SK-N-SH treated with all-trans-retinoic acid at 6 μM for 48 hours (cell line): ENCODE results near the gene SMAD9.

Experiments used
- ARNTL ChIP-seq: fragments of 450-650 bp; formaldehyde crosslinking; IDR thresholded peaks from 2 replicates; pipeline ENCODE4 v1.5.0; 2020; ENCODE audit warnings: low read depth, mild to moderate bottlenecking, moderate library complexity, borderline replicate concordance
- BACH2 ChIP-seq: fragments of 250-450 bp; sonication (Bioruptor Pico); IDR thresholded peaks from 2 replicates; pipeline ENCODE4 v1.9.0; 2021; ENCODE audit warnings: mild to moderate bottlenecking, borderline replicate concordance
- CSRNP3 ChIP-seq: fragments of 250-450 bp; sonication (Bioruptor Pico); IDR thresholded peaks from 2 replicates; pipeline ENCODE4 v1.5.1; 2021; ENCODE audit warnings: mild to moderate bottlenecking, moderate library complexity
- ESRRG ChIP-seq: fragments of 250-450 bp; sonication (Bioruptor Pico); IDR thresholded peaks from 2 replicates; pipeline ENCODE4 v1.6.1; 2021; ENCODE audit warnings: mild to moderate bottlenecking
- ISL1 ChIP-seq: fragments of 250-450 bp; sonication (Bioruptor Pico); IDR thresholded peaks from 2 replicates; pipeline ENCODE4 v2.1.2; 2022; ENCODE audit warnings: mild to moderate bottlenecking, moderate library complexity
- PPARA ChIP-seq: fragments of 250-450 bp; sonication (Bioruptor Pico); IDR thresholded peaks from 2 replicates; pipeline ENCODE4 v1.5.0; 2020; ENCODE audit warnings: mild to moderate bottlenecking, borderline replicate concordance
- RARB ChIP-seq: fragments of 250-450 bp; sonication (Bioruptor Pico); IDR thresholded peaks from 2 replicates; pipeline ENCODE4 v1.8.0; 2021; ENCODE audit warnings: mild to moderate bottlenecking, moderate library complexity
- TCF4 ChIP-seq: fragments of 250-450 bp; sonication (Bioruptor Pico); IDR thresholded peaks from 2 replicates; pipeline ENCODE4 v1.8.0; 2021; ENCODE audit warnings: mild to moderate bottlenecking, moderate library complexity, borderline replicate concordance
- ZFP3 ChIP-seq: fragments of 250-450 bp; sonication (Bioruptor Pico); IDR thresholded peaks from 2 replicates; pipeline ENCODE4 v1.5.0; 2020; ENCODE audit warnings: mild to moderate bottlenecking, moderate library complexity
- ZNF8 ChIP-seq: fragments of 450-650 bp; formaldehyde crosslinking; IDR thresholded peaks from 2 replicates; pipeline ENCODE4 v1.5.0; 2020; ENCODE audit warnings: mild to moderate bottlenecking, moderate library complexity
- TF ChIP-seq, protein P1 (sequence below): fragments of 250-450 bp; sonication (Bioruptor Pico); IDR thresholded peaks from 2 replicates; pipeline ENCODE4 v1.8.0; 2020; ENCODE audit warnings: mild to moderate bottlenecking, moderate library complexity, borderline replicate concordance
- TF ChIP-seq, protein P2 (sequence below): fragments of 250-450 bp; sonication (Bioruptor Pico); IDR thresholded peaks from 2 replicates; pipeline ENCODE4 v1.5.1; 2020; ENCODE audit warnings: low read depth, mild to moderate bottlenecking, moderate library complexity

DNA sequence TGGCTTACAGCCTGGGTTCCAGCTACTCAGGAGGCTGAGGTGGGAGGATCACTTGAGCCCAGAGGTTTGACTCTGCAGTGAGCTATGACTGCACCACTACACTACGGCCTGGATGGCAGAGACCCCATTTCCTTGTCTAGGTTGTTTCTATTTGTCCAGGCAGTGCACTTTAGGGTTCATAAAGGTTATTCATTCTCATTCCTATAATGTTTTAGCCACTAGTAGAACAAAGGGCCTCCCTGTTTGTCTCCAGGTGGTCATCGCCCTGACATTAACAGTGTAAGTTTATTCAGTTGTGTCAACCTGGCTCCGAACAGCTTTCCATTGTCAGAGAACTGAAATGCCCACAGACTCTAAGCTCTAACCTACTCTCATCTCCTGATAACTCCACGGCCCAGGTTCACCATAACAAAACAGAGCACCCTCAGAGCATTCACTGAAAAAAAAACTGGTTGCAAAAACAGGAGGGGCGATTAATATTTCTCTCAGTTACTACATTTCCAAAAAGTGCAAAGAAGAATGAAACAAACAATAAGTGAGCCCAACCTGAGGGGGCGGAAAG is 37.1 kb downstream of the SMAD9 start:
- TF ChIP-seq PPARA (CRISPR knock-in tag) (no peak), TCF4 (CRISPR knock-in tag) (no peak), ARNTL (CRISPR knock-in tag) (no peak), RARB (CRISPR knock-in tag) (no peak), ZFP3 (CRISPR knock-in tag) (no peak), ISL1 (CRISPR knock-in tag) (no peak), ESRRG (no peak), BACH2 (CRISPR knock-in tag) (no peak), CSRNP3 (no peak), ZNF8 (no peak)
- TF ChIP-seq, protein P1, sequence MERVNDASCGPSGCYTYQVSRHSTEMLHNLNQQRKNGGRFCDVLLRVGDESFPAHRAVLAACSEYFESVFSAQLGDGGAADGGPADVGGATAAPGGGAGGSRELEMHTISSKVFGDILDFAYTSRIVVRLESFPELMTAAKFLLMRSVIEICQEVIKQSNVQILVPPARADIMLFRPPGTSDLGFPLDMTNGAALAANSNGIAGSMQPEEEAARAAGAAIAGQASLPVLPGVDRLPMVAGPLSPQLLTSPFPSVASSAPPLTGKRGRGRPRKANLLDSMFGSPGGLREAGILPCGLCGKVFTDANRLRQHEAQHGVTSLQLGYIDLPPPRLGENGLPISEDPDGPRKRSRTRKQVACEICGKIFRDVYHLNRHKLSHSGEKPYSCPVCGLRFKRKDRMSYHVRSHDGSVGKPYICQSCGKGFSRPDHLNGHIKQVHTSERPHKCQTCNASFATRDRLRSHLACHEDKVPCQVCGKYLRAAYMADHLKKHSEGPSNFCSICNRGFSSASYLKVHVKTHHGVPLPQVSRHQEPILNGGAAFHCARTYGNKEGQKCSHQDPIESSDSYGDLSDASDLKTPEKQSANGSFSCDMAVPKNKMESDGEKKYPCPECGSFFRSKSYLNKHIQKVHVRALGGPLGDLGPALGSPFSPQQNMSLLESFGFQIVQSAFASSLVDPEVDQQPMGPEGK = no peak
- TF ChIP-seq, protein P2, sequence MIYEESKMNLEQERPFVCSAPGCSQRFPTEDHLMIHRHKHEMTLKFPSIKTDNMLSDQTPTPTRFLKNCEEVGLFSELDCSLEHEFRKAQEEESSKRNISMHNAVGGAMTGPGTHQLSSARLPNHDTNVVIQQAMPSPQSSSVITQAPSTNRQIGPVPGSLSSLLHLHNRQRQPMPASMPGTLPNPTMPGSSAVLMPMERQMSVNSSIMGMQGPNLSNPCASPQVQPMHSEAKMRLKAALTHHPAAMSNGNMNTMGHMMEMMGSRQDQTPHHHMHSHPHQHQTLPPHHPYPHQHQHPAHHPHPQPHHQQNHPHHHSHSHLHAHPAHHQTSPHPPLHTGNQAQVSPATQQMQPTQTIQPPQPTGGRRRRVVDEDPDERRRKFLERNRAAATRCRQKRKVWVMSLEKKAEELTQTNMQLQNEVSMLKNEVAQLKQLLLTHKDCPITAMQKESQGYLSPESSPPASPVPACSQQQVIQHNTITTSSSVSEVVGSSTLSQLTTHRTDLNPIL (CRISPR knock-in tag) = no peak
